ENCODE data around the gene CST2.

The CST2 gene

DNA sequence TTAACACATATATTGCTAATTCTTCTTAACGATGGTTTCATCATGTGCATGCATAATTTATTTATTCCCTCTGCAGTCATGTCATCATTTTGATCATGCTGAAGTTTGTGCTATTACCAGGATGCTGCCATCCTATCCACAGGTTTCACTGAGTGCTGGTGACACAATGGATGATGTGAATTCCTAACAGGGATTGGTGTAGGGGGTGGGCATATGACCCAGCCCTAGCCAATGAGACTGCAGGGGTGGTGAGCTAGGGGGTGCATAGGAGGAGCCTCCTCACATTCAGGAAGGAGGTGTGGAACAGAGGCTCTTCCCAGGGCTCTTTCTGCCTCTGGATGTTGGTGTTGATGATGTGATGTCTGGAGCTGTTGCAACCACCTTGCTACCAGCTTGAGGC is 45.5 kb upstream of the CST2 start:
- no peak overlapping the region for H2BK12ac ChIP-seq (ENCODE audit: low read length)
- H3K4ac ChIP-seq (ENCODE audit: low read length) = no peak overlapping the region
- no peak for DNase-seq (ENCODE audit: low spot score)
- H2AFZ ChIP-seq (ENCODE audit: low read length) = no peak overlapping the region
- H3K18ac ChIP-seq (ENCODE audit: low read length) = no peak overlapping the region
- no peaks in the 10 kb centered on the region for H3K79me1 ChIP-seq (ENCODE audit: low read depth, low read length)
- H3K4me1 ChIP-seq (ENCODE audit: control insufficient read depth in 2 of 2, insufficient read depth in 1 of 2, low read depth in 1 of 2, low read length in 2 of 2) = peaks cover 0 to 12% of the 10 kb centered on the region in 2 donors
- H3K36me3 ChIP-seq (replicated peaks in 1 of 2; ENCODE audit: control insufficient read depth in 2 of 2, insufficient read depth in 2 of 2, low read length in 2 of 2) = no peaks in the 10 kb centered on the region
- no peaks in the 10 kb centered on the region for H3K9me3 ChIP-seq (replicated peaks in 1 of 2; ENCODE audit: control insufficient read depth in 2 of 2, insufficient read depth in 1 of 2, low read depth in 1 of 2, low read length in 2 of 2)
- H2BK120ac ChIP-seq (ENCODE audit: low read depth, low read length) = no peak overlapping the region
- no peak overlapping the region for H3K14ac ChIP-seq (ENCODE audit: low read length)
- no peak overlapping the region for H2BK5ac ChIP-seq (ENCODE audit: low read length)
- H4K91ac ChIP-seq (ENCODE audit: low read depth, low read length, poor library complexity) = no peak overlapping the region
- no CpG with 5 or more reads among the region's 1 CpG for WGBS, 2 donors (ENCODE audit: extremely low coverage in 2 of 2, insufficient read length in 2 of 2, insufficient replicate concordance in 1 of 2)
- no peak overlapping the region for H3K4me3 ChIP-seq (ENCODE audit: low read length in 2 of 2)
- no peak overlapping the region for H3K23ac ChIP-seq (ENCODE audit: low read depth, low read length, poor library complexity)
- no peak overlapping the region for H3K9ac ChIP-seq (ENCODE audit: low read depth, low read length, poor library complexity)
- no peak overlapping the region for H2BK15ac ChIP-seq (ENCODE audit: low read length)
- no peak overlapping the region for H4K8ac ChIP-seq (ENCODE audit: low read depth, low read length)
- H3K4me2 ChIP-seq (ENCODE audit: insufficient read depth, low read length, poor library complexity, severe bottlenecking) = no peak overlapping the region
- H2AK5ac ChIP-seq (ENCODE audit: low read depth, low read length) = no peak overlapping the region
- H3K27ac ChIP-seq (replicated peaks; ENCODE audit: low read length) = no peak overlapping the region
- no peaks in the 10 kb centered on the region for H3K27me3 ChIP-seq (ENCODE audit: control insufficient read depth in 3 of 3, insufficient read depth in 3 of 3, low read depth in 1 of 3, low read length in 3 of 3)

DNA sequence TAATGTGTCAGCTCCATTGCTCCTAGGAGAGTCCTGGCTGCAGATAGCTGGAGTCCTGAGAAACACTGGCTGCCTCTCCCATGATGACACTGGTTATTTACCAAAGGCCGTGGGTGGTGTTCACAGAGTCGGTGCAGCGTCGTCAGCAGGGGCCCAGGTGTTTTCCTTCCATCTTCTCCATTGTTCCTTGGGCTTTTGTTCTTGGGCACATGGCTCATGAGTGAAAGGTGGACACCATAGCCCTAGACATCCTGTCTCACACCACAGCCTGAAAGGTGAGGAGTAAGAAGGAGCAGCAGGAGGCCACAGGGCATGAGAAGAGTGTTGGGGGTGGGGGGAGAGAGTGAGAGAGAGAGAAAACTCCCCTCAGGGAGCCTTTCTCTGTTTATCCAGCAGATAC is 43.9 kb upstream of the CST2 start:
- Histone ChIP-seq H4K91ac (ENCODE audit: low read depth, low read length, poor library complexity) (no peak overlapping the region), H3K4me2 (ENCODE audit: insufficient read depth, low read length, poor library complexity, severe bottlenecking) (no peak overlapping the region), H3K27ac (replicated peaks; ENCODE audit: low read length) (no peak overlapping the region)

DNA sequence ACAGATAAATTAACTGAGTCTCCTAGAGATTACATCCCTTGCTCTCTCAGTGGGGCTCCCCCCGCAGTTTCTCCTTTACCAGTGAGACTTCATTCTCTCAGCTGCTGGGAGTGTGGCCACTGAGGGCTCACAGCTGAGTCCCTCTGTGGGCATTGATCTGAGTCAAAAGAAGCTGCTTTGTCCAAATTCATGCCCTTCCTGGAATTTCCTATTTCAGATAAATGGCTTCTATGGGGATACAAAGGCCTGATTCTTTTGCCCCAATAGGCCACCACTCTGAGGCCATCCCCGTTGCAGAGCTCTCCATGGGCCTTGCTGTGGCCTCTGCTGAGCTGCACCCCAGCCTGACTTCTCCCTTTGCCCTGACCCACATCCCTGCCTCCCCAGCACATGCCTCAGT is 43.0 kb upstream of the CST2 start:
- no peak overlapping the region for H3K14ac ChIP-seq (ENCODE audit: low read length)
- peaks cover 0 to 10% of the 10 kb centered on the region in 2 donors for H3K4me1 ChIP-seq (ENCODE audit: control insufficient read depth in 2 of 2, insufficient read depth in 1 of 2, low read depth in 1 of 2, low read length in 2 of 2)
- no peak for DNase-seq (ENCODE audit: low spot score)
- no peaks in the 10 kb centered on the region for H3K36me3 ChIP-seq (replicated peaks in 1 of 2; ENCODE audit: control insufficient read depth in 2 of 2, insufficient read depth in 2 of 2, low read length in 2 of 2)
- H3K18ac ChIP-seq (ENCODE audit: low read length) = peak overlapping the region; percentile 41
- no peaks in the 10 kb centered on the region for H3K9me3 ChIP-seq (replicated peaks in 1 of 2; ENCODE audit: control insufficient read depth in 2 of 2, insufficient read depth in 1 of 2, low read depth in 1 of 2, low read length in 2 of 2)
- no peak overlapping the region for H3K9ac ChIP-seq (ENCODE audit: low read depth, low read length, poor library complexity)
- no peak overlapping the region for H3K4me2 ChIP-seq (ENCODE audit: insufficient read depth, low read length, poor library complexity, severe bottlenecking)
- no peak overlapping the region for H3K23ac ChIP-seq (ENCODE audit: low read depth, low read length, poor library complexity)
- no peak overlapping the region for H4K8ac ChIP-seq (ENCODE audit: low read depth, low read length)
- no peak overlapping the region for H2BK15ac ChIP-seq (ENCODE audit: low read length)
- H3K27ac ChIP-seq (replicated peaks; ENCODE audit: low read length) = no peak overlapping the region
- no peak overlapping the region for H2BK12ac ChIP-seq (ENCODE audit: low read length)
- H2BK120ac ChIP-seq (ENCODE audit: low read depth, low read length) = no peak overlapping the region
- peak overlapping the region; percentile 40 for H2AK5ac ChIP-seq (ENCODE audit: low read depth, low read length)
- no CpG with 5 or more reads among the region's 2 CpGs for WGBS, 2 donors (ENCODE audit: extremely low coverage in 2 of 2, insufficient read length in 2 of 2, insufficient replicate concordance in 1 of 2)
- no peak overlapping the region for H2BK5ac ChIP-seq (ENCODE audit: low read length)
- no peak overlapping the region for H2AFZ ChIP-seq (ENCODE audit: low read length)
- no peaks in the 10 kb centered on the region for H3K79me1 ChIP-seq (ENCODE audit: low read depth, low read length)
- no peak overlapping the region for H3K4me3 ChIP-seq (ENCODE audit: low read length in 2 of 2)
- no peak overlapping the region for H3K4ac ChIP-seq (ENCODE audit: low read length)
- no peaks in the 10 kb centered on the region for H3K27me3 ChIP-seq (ENCODE audit: control insufficient read depth in 3 of 3, insufficient read depth in 3 of 3, low read depth in 1 of 3, low read length in 3 of 3)
- no peak overlapping the region for H4K91ac ChIP-seq (ENCODE audit: low read depth, low read length, poor library complexity)

More for the DNA sequence above, 43.9 kb upstream of the CST2 start:
- Histone ChIP-seq H2BK5ac (ENCODE audit: low read length) (no peak overlapping the region), H4K8ac (ENCODE audit: low read depth, low read length) (no peak overlapping the region), H3K23ac (ENCODE audit: low read depth, low read length, poor library complexity) (no peak overlapping the region), H3K79me1 (ENCODE audit: low read depth, low read length) (no peaks in the 10 kb centered on the region), H2BK12ac (ENCODE audit: low read length) (peak overlapping the region; percentile 60), H3K4ac (ENCODE audit: low read length) (no peak overlapping the region), H3K4me1 (ENCODE audit: control insufficient read depth in 2 of 2, insufficient read depth in 1 of 2, low read depth in 1 of 2, low read length in 2 of 2) (peaks cover 0 to 10% of the 10 kb centered on the region in 2 donors), H3K9ac (ENCODE audit: low read depth, low read length, poor library complexity) (no peak overlapping the region), H3K36me3 (replicated peaks in 1 of 2; ENCODE audit: control insufficient read depth in 2 of 2, insufficient read depth in 2 of 2, low read length in 2 of 2) (no peaks in the 10 kb centered on the region), H3K9me3 (replicated peaks in 1 of 2; ENCODE audit: control insufficient read depth in 2 of 2, insufficient read depth in 1 of 2, low read depth in 1 of 2, low read length in 2 of 2) (no peaks in the 10 kb centered on the region), H3K4me3 (ENCODE audit: low read length in 2 of 2) (no peak overlapping the region), H2BK120ac (ENCODE audit: low read depth, low read length) (no peak overlapping the region), H3K14ac (ENCODE audit: low read length) (no peak overlapping the region), H3K18ac (ENCODE audit: low read length) (peak overlapping the region; percentile 31), H3K27me3 (ENCODE audit: control insufficient read depth in 3 of 3, insufficient read depth in 3 of 3, low read depth in 1 of 3, low read length in 3 of 3) (no peaks in the 10 kb centered on the region), H2AK5ac (ENCODE audit: low read depth, low read length) (no peak overlapping the region), H2AFZ (ENCODE audit: low read length) (no peak overlapping the region), H2BK15ac (ENCODE audit: low read length) (no peak overlapping the region)
- no peak for DNase-seq (ENCODE audit: low spot score)
- no CpG with 5 or more reads among the region's 4 CpGs for WGBS, 2 donors (ENCODE audit: extremely low coverage in 2 of 2, insufficient read length in 2 of 2, insufficient replicate concordance in 1 of 2)

DNA sequence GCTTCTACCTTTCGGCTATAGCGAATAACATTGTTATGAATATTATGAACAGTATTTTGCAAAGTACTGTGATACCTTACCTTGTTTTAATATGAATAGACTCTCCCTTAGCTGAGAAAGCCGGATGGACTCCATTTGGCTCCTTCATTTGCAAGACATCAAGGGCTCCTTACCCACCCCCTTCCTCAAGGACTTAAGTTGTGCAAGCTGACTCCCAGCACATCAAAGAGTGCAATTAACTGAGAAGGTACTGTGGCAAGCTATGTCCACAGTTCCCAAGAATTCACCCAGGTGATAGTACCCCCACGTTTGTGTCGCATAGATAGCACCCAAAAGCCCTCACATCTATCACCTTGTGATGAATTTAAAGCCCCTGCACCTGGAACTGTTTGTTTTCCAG is 41.8 kb upstream of the CST2 start:
- H2BK120ac ChIP-seq (ENCODE audit: low read depth, low read length) = no peak overlapping the region
- no peak overlapping the region for H3K4me3 ChIP-seq (ENCODE audit: low read length in 2 of 2)
- H3K36me3 ChIP-seq (replicated peaks in 1 of 2; ENCODE audit: control insufficient read depth in 2 of 2, insufficient read depth in 2 of 2, low read length in 2 of 2) = no peaks in the 10 kb centered on the region
- no peak overlapping the region for H2AFZ ChIP-seq (ENCODE audit: low read length)
- no peak overlapping the region for H2BK12ac ChIP-seq (ENCODE audit: low read length)
- H3K14ac ChIP-seq (ENCODE audit: low read length) = no peak overlapping the region
- H3K23ac ChIP-seq (ENCODE audit: low read depth, low read length, poor library complexity) = no peak overlapping the region
- no peaks in the 10 kb centered on the region for H3K9me3 ChIP-seq (replicated peaks in 1 of 2; ENCODE audit: control insufficient read depth in 2 of 2, insufficient read depth in 1 of 2, low read depth in 1 of 2, low read length in 2 of 2)
- H2BK15ac ChIP-seq (ENCODE audit: low read length) = no peak overlapping the region
- no CpG with 5 or more reads among the region's 5 CpGs for WGBS, 2 donors (ENCODE audit: extremely low coverage in 2 of 2, insufficient read length in 2 of 2, insufficient replicate concordance in 1 of 2)
- no peak overlapping the region for H2AK5ac ChIP-seq (ENCODE audit: low read depth, low read length)
- H3K9ac ChIP-seq (ENCODE audit: low read depth, low read length, poor library complexity) = no peak overlapping the region
- H3K79me1 ChIP-seq (ENCODE audit: low read depth, low read length) = no peaks in the 10 kb centered on the region
- DNase-seq (ENCODE audit: low spot score) = no peak
- H4K8ac ChIP-seq (ENCODE audit: low read depth, low read length) = no peak overlapping the region
- peaks cover 0 to 10% of the 10 kb centered on the region in 2 donors for H3K4me1 ChIP-seq (ENCODE audit: control insufficient read depth in 2 of 2, insufficient read depth in 1 of 2, low read depth in 1 of 2, low read length in 2 of 2)
- H3K4me2 ChIP-seq (ENCODE audit: insufficient read depth, low read length, poor library complexity, severe bottlenecking) = no peak overlapping the region
- no peak overlapping the region for H3K18ac ChIP-seq (ENCODE audit: low read length)
- no peaks in the 10 kb centered on the region for H3K27me3 ChIP-seq (ENCODE audit: control insufficient read depth in 3 of 3, insufficient read depth in 3 of 3, low read depth in 1 of 3, low read length in 3 of 3)
- H4K91ac ChIP-seq (ENCODE audit: low read depth, low read length, poor library complexity) = no peak overlapping the region
- no peak overlapping the region for H3K27ac ChIP-seq (replicated peaks; ENCODE audit: low read length)
- H3K4ac ChIP-seq (ENCODE audit: low read length) = no peak overlapping the region
- H2BK5ac ChIP-seq (ENCODE audit: low read length) = no peak overlapping the region

Measured in neuronal stem cell (in vitro differentiated cells).